IMR-90 (cell line): ENCODE data around the gene PRKN. TPM values are rescaled to one million over a fixed set of nuclear protein-coding genes. Genes with fewer than 3 reads are reported as not detected.

Experiments used
- ATAC-seq: fragments of 200-7000 bp; cut with Tn5 transposase; 2 replicates; pipeline ENCODE4 v1.9.1; 2020; ENCODE audit warnings: low read depth, mild to moderate bottlenecking, moderate library complexity
- BruUV-seq: library from RNA; stranded (reverse); fragments of 400-500 nt; replicated peaks from 2 replicates; lab custom pipeline; 2021; lab: Mats Ljungman, UMichigan
- CTCF ChIA-PET: fragments of 300-600 bp; formaldehyde crosslinking; extraction: SDS; loops from one replicate; lab custom pipeline; 2021; ENCODE audit warnings: antibody characterized with exemption; lab: Yijun Ruan, JAX
- POLR2A ChIA-PET: fragments of 300-600 bp; sonication (Branson Sonifier 250); formaldehyde crosslinking; loops from one replicate; lab custom pipeline; 2022; ENCODE audit warnings: antibody characterized with exemption; ENCODE audit not compliant: unreplicated experiment; lab: Charles Lee
- DNase-seq: peaks from one replicate; pipeline ENCODE4 v3.0.0; 2013
- H2AFZ ChIP-seq: replicated peaks from 2 replicates; pipeline ENCODE3; 2013; ENCODE audit warnings: low read length, mild to moderate bottlenecking; ENCODE audit not compliant: poor library complexity
- H2AK5ac ChIP-seq: 2 replicates; pipeline ENCODE4 v1.6.1; 2013; ENCODE audit warnings: low read depth, low read length, inconsistent platforms
- H2AK9ac ChIP-seq: replicated peaks from 2 replicates; pipeline ENCODE3; 2013; ENCODE audit warnings: mild to moderate bottlenecking, low read depth, low read length, moderate library complexity; ENCODE audit not compliant: poor library complexity
- H2BK120ac ChIP-seq: 2 replicates; pipeline ENCODE4 v1.6.1; 2013; ENCODE audit warnings: low read depth, low read length, inconsistent platforms
- H2BK15ac ChIP-seq: 3 replicates; pipeline ENCODE4 v1.6.1; 2013; ENCODE audit warnings: low read depth, low read length, inconsistent platforms
- H2BK20ac ChIP-seq: 2 replicates; pipeline ENCODE4 v1.6.1; 2013; ENCODE audit warnings: low read depth, mild to moderate bottlenecking, inconsistent platforms, low read length, moderate library complexity
- H2BK5ac ChIP-seq: 2 replicates; pipeline ENCODE4 v1.6.1; 2013; ENCODE audit warnings: mild to moderate bottlenecking, low read depth, low read length, inconsistent platforms; ENCODE audit not compliant: poor library complexity, severe bottlenecking
- H3K14ac ChIP-seq: replicated peaks from 2 replicates; pipeline ENCODE4 v1.6.1; 2013; ENCODE audit warnings: low read depth, low read length, inconsistent platforms
- H3K18ac ChIP-seq: 2 replicates; pipeline ENCODE4 v1.6.1; 2013; ENCODE audit warnings: low read depth, low read length, control low read depth
- H3K23ac ChIP-seq: 2 replicates; pipeline ENCODE4 v1.6.1; 2013; ENCODE audit warnings: low read depth, low read length, inconsistent platforms
- H3K27ac ChIP-seq: 2 replicates; pipeline ENCODE4 v1.5.1; 2013; ENCODE audit warnings: mild to moderate bottlenecking, control low read depth, low read length; ENCODE audit not compliant: insufficient read depth
- H3K27me3 ChIP-seq: 2 replicates; pipeline ENCODE4 v1.6.1; 2013; ENCODE audit warnings: low read length; ENCODE audit not compliant: control insufficient read depth, insufficient read depth
- H3K36me3 ChIP-seq: 2 replicates; pipeline ENCODE4 v1.6.1; 2013; ENCODE audit warnings: low read length, mixed read lengths; ENCODE audit not compliant: control insufficient read depth, insufficient read depth
- H3K4ac ChIP-seq: 2 replicates; pipeline ENCODE4 v1.6.1; 2013; ENCODE audit warnings: low read depth, low read length, inconsistent platforms
- H3K4me1 ChIP-seq: 2 replicates; pipeline ENCODE4 v1.6.1; 2013; ENCODE audit warnings: low read length, mixed read lengths; ENCODE audit not compliant: control insufficient read depth, insufficient read depth
- H3K4me2 ChIP-seq: 2 replicates; pipeline ENCODE4 v1.6.1; 2013; ENCODE audit warnings: low read depth, mild to moderate bottlenecking, control low read depth, low read length, moderate library complexity
- H3K4me3 ChIP-seq: 2 replicates; pipeline ENCODE4 v1.5.1; 2013; ENCODE audit warnings: low read depth, mild to moderate bottlenecking, control low read depth, low read length, moderate library complexity; ENCODE audit not compliant: insufficient read depth
- H3K56ac ChIP-seq: 2 replicates; pipeline ENCODE4 v1.6.1; 2013; ENCODE audit warnings: low read length, inconsistent platforms; ENCODE audit not compliant: insufficient read depth; ENCODE audit errors: extremely low read depth
- H3K79me1 ChIP-seq, 2 experiments: 2 replicates each; pipeline ENCODE4 v1.6.1; 2013; ENCODE audit warnings: low read length in 2 of 2, inconsistent platforms in 1 of 2, low read depth in 1 of 2
- H3K9ac ChIP-seq: 2 replicates; pipeline ENCODE4 v1.6.1; 2013; ENCODE audit warnings: low read depth, low read length, control low read depth
- H3K9me1 ChIP-seq: 2 replicates; pipeline ENCODE4 v1.6.1; 2013; ENCODE audit warnings: low read length, inconsistent platforms; ENCODE audit not compliant: insufficient read depth
- H3K9me3 ChIP-seq: 2 replicates; pipeline ENCODE4 v1.6.1; 2013; ENCODE audit warnings: low read length; ENCODE audit not compliant: control insufficient read depth, insufficient read depth
- H4K20me1 ChIP-seq: 2 replicates; pipeline ENCODE4 v1.6.1; 2013; ENCODE audit warnings: low read length, inconsistent platforms; ENCODE audit not compliant: insufficient read depth
- H4K5ac ChIP-seq: 2 replicates; pipeline ENCODE4 v1.6.1; 2013; ENCODE audit warnings: mild to moderate bottlenecking, low read depth, low read length, control low read depth
- H4K8ac ChIP-seq, 2 experiments: 2 replicates each; pipeline ENCODE4 v1.6.1; 2013; ENCODE audit warnings: low read depth in 2 of 2, low read length in 2 of 2, control low read depth in 1 of 2, inconsistent platforms in 1 of 2
- H4K91ac ChIP-seq: 2 replicates; pipeline ENCODE4 v1.6.1; 2013; ENCODE audit warnings: low read depth, low read length, inconsistent platforms; ENCODE audit not compliant: insufficient read depth
- BHLHE40 ChIP-seq: fragments of 150-350 bp; IDR thresholded peaks from 2 replicates; pipeline ENCODE4 v1.6.1; 2016; ENCODE audit warnings: mild to moderate bottlenecking, low read depth, low read length
- CEBPB ChIP-seq: IDR thresholded peaks from 2 replicates; pipeline ENCODE4 v1.6.1; 2012; ENCODE audit warnings: low read depth, low read length, improper control_type of control experiment
- CHD1 ChIP-seq: IDR thresholded peaks from 2 replicates; pipeline ENCODE4 v1.6.1; 2012; ENCODE audit warnings: low read depth, low read length, improper control_type of control experiment
- CTCF ChIP-seq: conservative IDR thresholded peaks from 2 replicates; pipeline ENCODE4 v1.5.1; 2012; ENCODE audit warnings: mild to moderate bottlenecking, low read depth, low read length, improper control_type of control experiment
- ELK1 ChIP-seq: fragments of 150-350 bp; IDR thresholded peaks from 2 replicates; pipeline ENCODE4 v1.6.1; 2016; ENCODE audit warnings: low read depth, mild to moderate bottlenecking, low read length, moderate library complexity, borderline replicate concordance
- FOS ChIP-seq: fragments of 150-350 bp; IDR thresholded peaks from 2 replicates; pipeline ENCODE4 v1.6.1; 2016; ENCODE audit warnings: low read depth, low read length
- MAZ ChIP-seq: IDR thresholded peaks from 2 replicates; pipeline ENCODE4 v1.6.1; 2012; ENCODE audit warnings: low read depth, mild to moderate bottlenecking, low read length, improper control_type of control experiment, moderate library complexity, borderline replicate concordance
- RAD21 ChIP-seq: IDR thresholded peaks from 2 replicates; pipeline ENCODE4 v1.6.1; 2012; ENCODE audit warnings: low read length, improper control_type of control experiment
- RCOR1 ChIP-seq: IDR thresholded peaks from 2 replicates; pipeline ENCODE4 v1.6.1; 2012; ENCODE audit warnings: mild to moderate bottlenecking, low read length, improper control_type of control experiment; ENCODE audit not compliant: insufficient replicate concordance
- SMC3 ChIP-seq: fragments of 150-350 bp; IDR thresholded peaks from 2 replicates; pipeline ENCODE4 v1.6.1; 2016; ENCODE audit warnings: low read depth, mild to moderate bottlenecking, antibody characterized with exemption, low read length, moderate library complexity
- USF2 ChIP-seq: fragments of 150-350 bp; IDR thresholded peaks from 2 replicates; pipeline ENCODE4 v1.6.1; 2017; ENCODE audit warnings: mild to moderate bottlenecking, antibody characterized with exemption, low read length, low read depth
- WGBS, 2 experiments: methylation state at CpG; one replicate each; pipeline versions ENCODE4 v1.1.5 to v1.1.7; 2013; ENCODE audit warnings: missing lambda C conversion rate in 2 of 2; ENCODE audit not compliant: insufficient read length in 1 of 2; ENCODE audit errors: extremely low coverage in 2 of 2; 5-methylcytosine and 5-hydroxymethylcytosine counted together
- dilution Hi-C: fragments of 300-500 bp; cut with HindIII; formaldehyde crosslinking; loops from one replicate; pipeline ENCODE4 v1.14.3; 2018; ENCODE audit warnings: low sequenced_read_pairs; ENCODE audit not compliant: unreplicated experiment
- in situ Hi-C: fragments of 300-500 bp; cut with MboI; formaldehyde crosslinking; loops from 3 replicates; pipeline ENCODE4 v1.14.3; 2019; ENCODE audit warnings: low sequenced_read_pairs, inconsistent platforms, mixed read lengths
- intact Hi-C: fragments of 100-400 bp; cut with micrococcal nuclease; formaldehyde crosslinking; loops from 2 replicates; pipeline ENCODE4 v1.10.0; 2022
- polyA plus RNA-seq, 3 experiments: library from polyadenylated mRNA; depleted of rRNA; stranded (reverse); fragments of >200 nt; gene quantifications; 2 replicates each; pipeline ENCODE4 v1.2.3, GENCODE V29; 2012; ENCODE audit warnings: low replicate concordance in 1 of 3
- total RNA-seq: library from RNA; depleted of rRNA; stranded (reverse); fragments of >200 nt; gene quantifications from 2 replicates; pipeline ENCODE4 v1.2.3, GENCODE V29; 2012

Gene PRKN
- total and polyA plus RNA-seq, 2 of the 4 experiments (the other 2 are of a cell fraction): 0.15 to 0.18 TPM

- H3K79me1 ChIP-seq: no peaks in the 10 kb centered on the region
- no peak overlapping the region for H2AK9ac ChIP-seq
- peaks cover 7% of the 10 kb centered on the region for H3K9me3 ChIP-seq
- H2BK5ac ChIP-seq: no peak overlapping the region
- no peak overlapping the region for H2BK15ac ChIP-seq
- no peak overlapping the region for H3K23ac ChIP-seq
- H3K4me2 ChIP-seq: no peak overlapping the region
- H3K56ac ChIP-seq: no peak overlapping the region
- in situ Hi-C loops (loop anchor here (5.0 kb wide), 1 partner anchor 97 kb away; no protein-coding TSS in a partner anchor), dilution Hi-C loops (no loop called here), intact Hi-C loops (loop anchor here (1.0 kb wide), 2 partner anchors 81 to 105 kb away; no protein-coding TSS in a partner anchor)
- H4K91ac ChIP-seq: no peak overlapping the region
- H2AK5ac ChIP-seq: no peak overlapping the region
- H3K4me1 ChIP-seq: no peaks in the 10 kb centered on the region
- H3K18ac ChIP-seq: no peak overlapping the region
- DNase-seq (no peak), ATAC-seq (no peak)
- no peaks in the 10 kb centered on the region for H4K20me1 ChIP-seq
- H3K27ac ChIP-seq: no peak overlapping the region
- no peak overlapping the region for H2BK20ac ChIP-seq
- no peaks in the 10 kb centered on the region for H3K27me3 ChIP-seq
- H3K9me1 ChIP-seq: no peaks in the 10 kb centered on the region
- no CpG with 5 or more reads among the region's 4 CpGs for WGBS, 2 experiments
- H3K9ac ChIP-seq: no peak overlapping the region
- no peak overlapping the region for H4K5ac ChIP-seq
- H3K36me3 ChIP-seq: no peaks in the 10 kb centered on the region
- no peak overlapping the region for H2AFZ ChIP-seq
- H3K4me3 ChIP-seq: no peak overlapping the region
- H3K14ac ChIP-seq: no peak overlapping the region
- H3K4ac ChIP-seq: no peak overlapping the region
- ChIA-PET CTCF (interaction anchor here (0.5 kb wide), 1 partner anchor 91 kb away, joined by 4 read pairs; no protein-coding TSS in a partner anchor), POLR2A (no interaction called here)
- TF ChIP-seq BHLHE40 (no peak), SMC3 (no peak), USF2 (no peak), CEBPB (no peak), CHD1 (no peak), FOS (no peak), RAD21 (no peak), MAZ (no peak), CTCF (no peak), RCOR1 (no peak), ELK1 (no peak)
- no TSS peak for BruUV-seq
- no peak overlapping the region for H4K8ac ChIP-seq
- H2BK120ac ChIP-seq: no peak overlapping the region
Measured at GRCh38 chr6:161498881-161499280, 1228.7 kb downstream of the PRKN start.
